ENCODE data around the gene RTN4RL1.

- TF ChIP-seq MYC (IDR thresholded peaks at IDR 0.05; ENCODE audit: low read depth, low read length) = no peak
- TF ChIP-seq, protein P1, sequence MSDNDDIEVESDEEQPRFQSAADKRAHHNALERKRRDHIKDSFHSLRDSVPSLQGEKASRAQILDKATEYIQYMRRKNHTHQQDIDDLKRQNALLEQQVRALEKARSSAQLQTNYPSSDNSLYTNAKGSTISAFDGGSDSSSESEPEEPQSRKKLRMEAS (IDR thresholded peaks at IDR 0.05; ENCODE audit: low read depth, low read length) = no peak
- TF ChIP-seq, protein P2, sequence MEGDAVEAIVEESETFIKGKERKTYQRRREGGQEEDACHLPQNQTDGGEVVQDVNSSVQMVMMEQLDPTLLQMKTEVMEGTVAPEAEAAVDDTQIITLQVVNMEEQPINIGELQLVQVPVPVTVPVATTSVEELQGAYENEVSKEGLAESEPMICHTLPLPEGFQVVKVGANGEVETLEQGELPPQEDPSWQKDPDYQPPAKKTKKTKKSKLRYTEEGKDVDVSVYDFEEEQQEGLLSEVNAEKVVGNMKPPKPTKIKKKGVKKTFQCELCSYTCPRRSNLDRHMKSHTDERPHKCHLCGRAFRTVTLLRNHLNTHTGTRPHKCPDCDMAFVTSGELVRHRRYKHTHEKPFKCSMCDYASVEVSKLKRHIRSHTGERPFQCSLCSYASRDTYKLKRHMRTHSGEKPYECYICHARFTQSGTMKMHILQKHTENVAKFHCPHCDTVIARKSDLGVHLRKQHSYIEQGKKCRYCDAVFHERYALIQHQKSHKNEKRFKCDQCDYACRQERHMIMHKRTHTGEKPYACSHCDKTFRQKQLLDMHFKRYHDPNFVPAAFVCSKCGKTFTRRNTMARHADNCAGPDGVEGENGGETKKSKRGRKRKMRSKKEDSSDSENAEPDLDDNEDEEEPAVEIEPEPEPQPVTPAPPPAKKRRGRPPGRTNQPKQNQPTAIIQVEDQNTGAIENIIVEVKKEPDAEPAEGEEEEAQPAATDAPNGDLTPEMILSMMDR (IDR thresholded peaks at IDR 0.05; ENCODE audit: low read depth, low read length) = no peak
- no peak for TF ChIP-seq POLR2A (IDR thresholded peaks at IDR 0.05; ENCODE audit: extremely low read depth, insufficient read length)
These were observed 55.4 kb downstream of the RTN4RL1 start for GRCh38 chr17:1969712-1970111.
